Measurements from ENCODE around the gene CCDC154.
A peak's percentile ranks its signal among the peaks of the same experiment; 100 is the strongest.

Gene CCDC154

GRCh38 chr16:1414532-1415260 is 29.7 kb downstream of the CCDC154 start, which contains the start of gene UNKL:
Gene UNKL, minus strand, starts transcription at chr16:1414704. Its CDS starts 13 bp downstream, at chr16:1414691.
- DNase-seq: peak; percentile 87
- peak; percentile 55 for ATAC-seq

- DNase-seq: peak; percentile 83
- ATAC-seq: peak; percentile 74
Observed at GRCh38 chr16:1413684-1414531, 30.4 kb downstream of the CCDC154 start.

GRCh38 chr16:1412847-1413246 is 31.5 kb downstream of the CCDC154 start:
- ATAC-seq (no peak), DNase-seq (no peak)

GRCh38 chr16:1408171-1408837 is 36.1 kb downstream of the CCDC154 start:
- DNase-seq (peak; percentile 98), ATAC-seq (peak; percentile 93)

- ATAC-seq (no peak), DNase-seq (no peak)
Observed at GRCh38 chr16:1407753-1408152, 36.6 kb downstream of the CCDC154 start.

GRCh38 chr16:1403733-1404132 is 40.6 kb downstream of the CCDC154 start:
- no peak for ATAC-seq

GRCh38 chr16:1403036-1403435 is 41.3 kb downstream of the CCDC154 start:
- no peak for ATAC-seq
- DNase-seq: no peak

More at GRCh38 chr16:1403733-1404132, 40.6 kb downstream of the CCDC154 start:
- DNase-seq: no peak

- ATAC-seq (no peak), DNase-seq (no peak)
Observed at GRCh38 chr16:1401758-1402154, 42.6 kb downstream of the CCDC154 start.

GRCh38 chr16:1401061-1401757 is 43.1 kb downstream of the CCDC154 start:
- DNase-seq: no peak
- ATAC-seq: no peak

GRCh38 chr16:1398826-1399581 is 45.4 kb downstream of the CCDC154 start:
- DNase-seq: no peak
- no peak for ATAC-seq

- ATAC-seq (no peak), DNase-seq (no peak)
Observed at GRCh38 chr16:1398351-1398750, 46.0 kb downstream of the CCDC154 start.

- no peak for DNase-seq
Observed at GRCh38 chr16:1397779-1398178, 46.6 kb downstream of the CCDC154 start.

GRCh38 chr16:1395444-1396031 is 48.8 kb downstream of the CCDC154 start:
- no peak for ATAC-seq
- no peak for DNase-seq

More at GRCh38 chr16:1397779-1398178, 46.6 kb downstream of the CCDC154 start:
- no peak for ATAC-seq

GRCh38 chr16:1394367-1394951 is 49.9 kb downstream of the CCDC154 start:
- DNase-seq (no peak), ATAC-seq (no peak)

GRCh38 chr16:1393613-1394176 is 50.7 kb downstream of the CCDC154 start:
- ATAC-seq: peak; percentile 36
- DNase-seq: no peak

- ATAC-seq: no peak
- DNase-seq: no peak
Observed at GRCh38 chr16:1392826-1393225, 51.5 kb downstream of the CCDC154 start.

GRCh38 chr16:1390239-1390779 is 54.0 kb downstream of the CCDC154 start:
- DNase-seq: no peak
- ATAC-seq: no peak

GRCh38 chr16:1389762-1390161 is 54.6 kb downstream of the CCDC154 start:
- ATAC-seq (no peak), DNase-seq (no peak)

GRCh38 chr16:1387331-1387730 is 57.0 kb downstream of the CCDC154 start:
- ATAC-seq: no peak
- no peak for DNase-seq

- DNase-seq: no peak
- no peak for ATAC-seq
Observed at GRCh38 chr16:1385232-1385631, 59.1 kb downstream of the CCDC154 start.

All from stimulated activated naive CD8-positive, alpha-beta T cell treated with anti-CD3 and anti-CD28 coated beads, Interleukin-15, Interleukin-2, amounts not matched to agents 100 U/mL and 50 U/mL, for 24 hours (primary cell).